Mucosa of descending colon (tissue), 3 donors: ENCODE results near the gene RSPH1. TPM values are rescaled to one million over a fixed set of nuclear protein-coding genes. Genes with fewer than 3 reads are reported as not detected.

Experiments
- ATAC-seq: fragments of 200-7000 bp; cut with Tn5 transposase; one replicate; pipeline ENCODE4 v1.9.1; 2020; ENCODE audit warnings: mild to moderate bottlenecking, moderate library complexity
- DNase-seq, 3 donors: peaks; one replicate each; pipeline ENCODE4 v3.0.0-alpha.2; 2020
- H3K36me3 ChIP-seq: fragments of 200-600 bp; one replicate; pipeline ENCODE4 v1.8.0; 2021; ENCODE audit warnings: low read depth, mild to moderate bottlenecking
- H3K4me1 ChIP-seq: fragments of 200-600 bp; one replicate; pipeline ENCODE4 v1.8.0; 2021; ENCODE audit warnings: low read depth, mild to moderate bottlenecking
- H3K4me3 ChIP-seq: fragments of 200-600 bp; one replicate; pipeline ENCODE4 v1.8.0; 2021; ENCODE audit warnings: mild to moderate bottlenecking
- H3K9me3 ChIP-seq: fragments of 200-600 bp; one replicate; pipeline ENCODE4 v1.8.0; 2021; ENCODE audit warnings: mild to moderate bottlenecking
- CTCF ChIP-seq: fragments of 200-600 bp; IDR thresholded peaks from one replicate; pipeline ENCODE4 v1.8.0; 2022; ENCODE audit warnings: antibody characterized with exemption, mild to moderate bottlenecking
- intact Hi-C, 2 donors: fragments of 100-400 bp; cut with DNase I in 1 of 2; cut with micrococcal nuclease in 1 of 2; formaldehyde crosslinking; loops; one replicate each; pipeline versions ENCODE4 v1.11.0 to v1.11.1; 2022; cut with DNase I, micrococcal nuclease
- total RNA-seq, 3 donors: library from RNA; stranded (reverse); fragmentation: NEBNext Ultra II Directional in 2 of 3; extraction: Animal tissue kit (Norgen Biotek cat#: 25700) in 2 of 3; gene quantifications; one replicate each; pipeline versions ENCODE4 v1.2.1 to v1.2.4, GENCODE V29; 2021 to 2023
- donor health status: DM: no; HTN: no; CAD: no; lungs with moderate emphysema.
- donor health status: DM: no; HTN: no; CAD: no.
- donor health status: DM: no; HTN: yes; CAD: no.

RSPH1 gene
- total RNA-seq, 3 donors from 2014 or later = 4.0 to 7.6 (median 4.5) TPM

DNA sequence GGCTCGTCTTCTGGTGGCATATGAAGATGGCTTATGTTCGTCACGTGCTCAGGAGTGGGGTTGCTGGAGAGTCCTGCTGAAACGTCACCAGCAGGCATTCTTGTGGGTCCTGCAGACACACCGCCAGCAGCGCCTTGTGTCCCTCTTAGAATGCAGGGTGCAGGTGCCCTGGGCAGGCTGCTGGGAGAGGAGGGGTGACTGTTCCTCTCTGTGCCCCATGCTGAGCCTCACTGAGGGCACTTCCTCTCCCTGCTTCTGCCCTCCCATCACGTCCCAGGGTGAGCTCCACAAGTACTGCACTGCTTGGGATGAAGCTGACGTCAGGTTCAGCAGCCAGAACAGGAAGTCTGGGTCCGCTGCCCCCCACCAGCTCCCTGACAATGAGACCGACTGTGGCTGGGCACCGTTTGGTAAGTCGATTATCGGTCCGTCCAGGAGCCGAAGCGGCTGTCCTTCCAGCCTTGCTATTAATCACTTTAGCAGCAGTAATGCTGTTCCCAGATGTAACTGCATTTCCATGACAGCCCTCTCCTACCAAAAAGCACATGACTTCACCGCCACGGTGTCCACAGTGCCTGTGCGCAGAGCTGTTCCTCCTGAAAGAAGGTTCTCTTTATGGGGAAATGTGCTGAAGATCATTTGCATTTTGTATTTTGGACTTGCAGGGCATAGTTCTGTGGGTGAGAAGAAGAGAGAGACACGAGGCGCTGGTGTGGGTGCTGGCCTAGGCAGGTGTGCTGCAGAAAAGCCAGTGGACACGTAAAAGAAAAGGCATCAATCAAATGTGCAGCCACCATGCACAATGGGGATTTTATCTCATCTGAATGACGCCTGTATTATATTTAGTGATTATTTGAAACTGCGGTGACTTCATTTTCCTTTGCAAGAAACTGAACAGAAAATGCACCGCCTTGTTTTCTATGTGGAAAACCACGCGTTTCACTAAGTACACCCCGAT lies 38.7 kb upstream of the RSPH1 start:
- no peak for TF ChIP-seq CTCF
- DNase-seq (no peak), ATAC-seq (peak; percentile 22)
- no peaks in the 10 kb centered on the region for H3K9me3 ChIP-seq
- intact Hi-C loops = no loop called here
- H3K36me3 ChIP-seq = no peaks in the 10 kb centered on the region
- H3K4me3 ChIP-seq = no peak overlapping the region
- peaks cover 24% of the 10 kb centered on the region for H3K4me1 ChIP-seq

GRCh38 chr21:42533963-42534355 lies 37.9 kb upstream of the RSPH1 start:
- Histone ChIP-seq H3K4me1 (peaks cover 24% of the 10 kb centered on the region), H3K36me3 (no peaks in the 10 kb centered on the region), H3K9me3 (no peaks in the 10 kb centered on the region), H3K4me3 (no peak overlapping the region)
- DNase-seq = no peak
- intact Hi-C loops = no loop called here
- no peak for ATAC-seq
- TF ChIP-seq CTCF = no peak

DNA sequence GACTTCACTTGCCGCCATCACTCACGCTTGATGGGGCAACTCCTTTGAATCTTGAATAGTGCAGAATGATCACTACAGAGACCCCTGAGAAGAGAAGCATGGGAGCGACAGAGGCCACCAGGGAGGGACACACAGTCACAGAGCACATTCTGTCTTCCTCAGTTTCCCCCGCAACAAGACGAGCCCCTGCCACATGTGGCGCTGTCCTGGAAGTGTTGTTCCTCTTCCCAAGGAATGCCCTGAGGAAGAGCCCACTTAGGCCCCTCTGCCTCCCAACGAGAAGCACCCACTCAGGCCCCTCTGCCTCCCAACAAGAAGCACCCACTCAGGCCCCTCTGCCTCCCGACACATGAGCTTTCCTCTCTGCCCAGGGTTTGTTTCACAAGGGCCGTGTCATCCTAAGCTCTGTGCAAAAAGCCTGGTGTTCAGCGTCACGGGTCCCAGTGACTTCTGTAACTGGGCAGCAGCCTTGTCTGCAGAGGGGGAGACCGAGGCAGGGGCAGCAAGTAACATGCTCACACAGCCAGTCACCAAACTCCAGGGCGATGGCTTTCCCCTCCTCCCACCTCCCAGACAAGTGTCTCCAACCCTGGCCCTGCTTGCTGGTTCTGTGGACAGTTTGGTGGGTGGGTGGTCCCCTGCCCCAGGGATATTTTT lies 37.4 kb upstream of the RSPH1 start:
- ATAC-seq (no peak), DNase-seq (no peak)
- no peak for TF ChIP-seq CTCF
- H3K9me3 ChIP-seq = no peaks in the 10 kb centered on the region
- no peaks in the 10 kb centered on the region for H3K36me3 ChIP-seq
- no peak overlapping the region for H3K4me3 ChIP-seq
- intact Hi-C loops = no loop called here
- peaks cover 28% of the 10 kb centered on the region for H3K4me1 ChIP-seq

GRCh38 chr21:42532466-42533181 lies 36.6 kb upstream of the RSPH1 start:
- H3K9me3 ChIP-seq = no peaks in the 10 kb centered on the region
- no peak overlapping the region for H3K4me3 ChIP-seq
- DNase-seq (peak; percentile 55 to 78 (median 63)), ATAC-seq (peak; percentile 46)
- intact Hi-C loops = no loop called here
- TF ChIP-seq CTCF = no peak
- H3K4me1 ChIP-seq = peaks cover 36% of the 10 kb centered on the region
- H3K36me3 ChIP-seq = no peaks in the 10 kb centered on the region

DNA sequence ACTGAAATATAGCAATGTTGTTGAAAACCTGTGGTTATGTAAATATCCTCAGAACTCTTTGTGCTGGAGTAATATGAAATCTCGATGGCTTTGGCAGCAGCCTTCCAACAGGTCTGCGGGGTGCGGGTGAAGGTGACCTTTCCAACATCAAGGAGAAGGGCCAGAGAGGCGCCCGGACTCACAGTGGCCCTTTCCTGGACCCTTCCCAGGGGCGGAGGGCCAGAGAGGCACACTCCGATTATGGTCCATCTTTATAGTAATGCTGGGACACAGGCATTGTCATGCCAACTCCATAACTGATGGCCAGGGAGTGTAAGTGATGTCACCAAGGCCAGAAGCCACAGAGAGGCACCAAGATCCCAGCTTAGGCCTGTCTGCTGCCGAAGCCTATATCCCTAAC lies 35.7 kb upstream of the RSPH1 start:
- intact Hi-C loops = no loop called here
- Histone ChIP-seq H3K4me1 (peaks cover 45% of the 10 kb centered on the region), H3K4me3 (no peak overlapping the region), H3K36me3 (no peaks in the 10 kb centered on the region), H3K9me3 (no peaks in the 10 kb centered on the region)
- no peak for DNase-seq
- no peak for ATAC-seq
- no peak for TF ChIP-seq CTCF
